NCI-H128 (cell line): ENCODE results near the gene GAL3ST2.
"Not testable (repeated sequence)": the region's sequence is repeated elsewhere in the genome, so short reads cannot be mapped to it uniquely, and the experiment has no call there.

Source experiments
- DNase-seq: peaks from one replicate; lab custom pipeline; 2025; ENCODE audit not compliant: unreplicated experiment; lab: John Stamatoyannopoulos, UW

Gene GAL3ST2

DNA sequence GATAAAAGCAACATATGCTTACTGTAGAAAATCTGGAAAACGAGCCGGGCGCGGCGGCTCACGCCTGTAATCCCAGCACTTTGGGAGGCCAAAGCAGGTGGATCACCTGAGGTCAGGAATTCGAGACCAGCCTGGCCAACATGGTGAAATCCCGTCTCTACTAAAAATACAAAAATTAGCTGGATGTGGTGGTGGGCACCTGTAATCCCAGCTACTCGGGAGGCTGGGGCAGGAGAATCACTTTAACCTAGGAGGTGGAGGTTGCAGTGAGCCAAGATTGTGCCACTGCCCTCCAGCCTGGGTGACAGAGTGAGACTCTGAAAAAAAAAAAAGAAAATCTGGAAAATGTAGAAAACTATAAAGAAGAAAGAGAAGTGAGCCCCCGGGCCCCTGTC, 41.2 kb downstream of the GAL3ST2 start:
- not testable (repeated sequence) for DNase-seq

DNA sequence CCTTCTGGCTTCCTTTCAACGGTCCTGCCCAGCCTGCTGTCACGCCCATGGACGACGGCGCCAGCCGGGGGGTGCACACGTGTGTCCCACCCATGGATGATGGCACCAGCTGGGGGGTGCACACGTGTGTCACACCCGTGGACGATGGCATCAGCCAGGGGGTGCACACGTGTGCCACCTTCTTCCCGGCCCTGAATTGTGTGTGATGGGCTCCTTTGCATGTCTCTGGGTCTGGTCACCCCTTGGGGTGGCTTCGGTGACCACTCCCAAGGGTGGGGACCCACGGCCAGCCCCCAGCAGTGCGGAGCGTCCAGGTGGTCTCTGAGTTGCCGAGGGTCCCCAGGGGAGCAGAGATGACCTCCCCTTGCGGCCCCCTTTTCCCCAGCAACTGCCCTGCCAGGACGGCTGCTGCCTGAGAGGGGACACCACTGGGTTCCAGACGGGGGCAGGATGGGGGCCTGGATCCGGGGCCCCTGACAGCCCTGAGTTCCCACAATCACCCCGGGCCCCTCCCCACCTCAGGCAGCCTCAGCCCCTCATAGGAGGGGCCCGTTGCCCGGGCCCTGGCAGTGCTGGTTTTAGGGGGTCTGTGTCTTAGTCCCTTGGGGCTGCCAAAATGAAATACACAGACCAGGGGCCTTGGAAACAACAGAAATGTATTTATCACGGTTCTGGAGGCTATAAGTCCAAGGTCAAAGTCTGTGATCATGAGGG, 41.8 kb downstream of the GAL3ST2 start:
- DNase-seq, result no peak

DNA sequence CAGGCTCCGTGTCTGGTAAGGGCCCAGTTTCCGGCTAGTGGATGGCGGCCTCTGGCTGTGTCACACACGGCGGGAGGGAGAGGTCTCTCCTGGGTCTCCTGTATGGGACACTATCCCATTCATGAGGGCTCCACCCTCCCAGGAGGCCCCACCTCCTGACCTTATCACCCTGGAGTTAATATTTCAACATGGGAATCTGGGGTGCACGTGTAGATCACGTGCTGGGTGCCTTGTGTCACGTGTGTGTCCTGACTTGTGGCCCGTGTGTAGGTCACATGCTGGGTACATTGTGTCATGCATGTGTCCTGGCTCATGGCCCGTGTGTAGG, 42.3 kb downstream of the GAL3ST2 start:
- DNase-seq, result no peak

DNA sequence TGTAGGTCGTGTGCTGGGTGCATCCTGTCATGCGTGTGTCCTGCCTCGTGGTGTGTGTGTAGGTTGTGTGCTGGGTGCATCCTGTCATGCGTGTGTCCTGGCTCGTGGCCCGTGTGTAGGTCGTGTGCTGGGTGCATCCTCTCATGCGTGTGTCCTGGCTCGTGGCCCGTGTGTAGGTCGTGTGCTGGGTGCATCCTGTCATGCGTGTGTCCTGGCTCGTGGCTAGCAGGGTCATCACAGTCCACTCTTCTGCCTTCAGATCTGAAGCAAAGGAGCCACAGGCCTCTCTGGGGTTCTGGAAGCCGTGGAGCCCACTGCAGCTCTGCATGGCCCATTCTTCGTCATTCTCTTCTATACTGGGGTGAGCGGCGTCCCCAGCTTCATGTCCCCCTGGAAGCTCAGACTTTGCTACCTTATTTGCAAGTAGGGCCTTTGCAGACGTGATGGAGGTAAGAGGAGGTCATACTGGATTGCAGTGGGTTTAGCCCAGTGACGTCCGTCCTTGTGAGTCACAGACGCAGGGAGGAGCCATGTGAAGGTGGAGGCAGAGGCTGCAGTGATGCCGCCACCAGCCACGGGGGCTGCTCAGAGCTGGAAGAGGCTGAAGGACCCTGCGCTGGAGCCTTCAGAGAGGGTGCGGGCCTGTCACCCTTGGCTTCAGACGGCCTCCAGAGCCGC, 43.5 kb downstream of the GAL3ST2 start:
- not testable (repeated sequence) for DNase-seq

DNA sequence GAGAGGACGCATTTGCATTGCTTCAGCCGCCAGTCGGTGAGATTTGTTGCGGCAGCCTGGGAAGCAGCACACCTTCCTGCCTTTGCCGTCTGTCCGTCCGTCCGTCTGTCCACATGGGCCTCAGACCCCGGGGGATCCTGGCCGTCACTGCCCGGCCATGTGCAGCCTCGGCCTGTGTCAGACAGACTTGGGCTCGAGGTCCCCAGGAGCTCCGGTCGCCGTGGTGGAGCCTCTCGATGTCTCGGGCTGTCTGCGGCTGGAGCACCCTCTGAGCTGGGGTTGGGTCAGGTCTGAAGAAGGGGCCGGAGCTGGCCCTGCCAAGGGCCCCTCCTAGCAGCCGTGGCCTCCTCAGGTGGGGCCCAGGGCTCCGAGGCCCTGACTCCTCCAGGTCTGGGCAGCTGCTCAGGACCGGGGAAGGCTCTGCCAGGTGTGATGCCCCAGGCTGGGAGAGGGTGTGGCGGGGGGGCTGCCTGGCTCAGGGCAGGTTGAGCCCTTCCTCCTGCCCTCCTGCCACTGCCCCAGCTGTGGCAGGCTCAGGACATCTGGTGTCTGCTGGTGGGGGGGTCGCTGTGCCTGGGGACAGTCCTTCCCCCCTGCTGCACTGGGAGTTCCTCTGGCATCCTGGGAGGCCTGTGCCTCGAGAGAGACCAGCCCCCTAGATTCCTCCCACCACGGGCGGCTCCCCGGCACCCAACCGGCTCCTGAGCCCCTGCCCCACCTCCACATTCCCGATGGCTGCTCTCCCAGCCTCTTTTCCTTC, 44.2 kb downstream of the GAL3ST2 start:
- DNase-seq, result no peak

DNA sequence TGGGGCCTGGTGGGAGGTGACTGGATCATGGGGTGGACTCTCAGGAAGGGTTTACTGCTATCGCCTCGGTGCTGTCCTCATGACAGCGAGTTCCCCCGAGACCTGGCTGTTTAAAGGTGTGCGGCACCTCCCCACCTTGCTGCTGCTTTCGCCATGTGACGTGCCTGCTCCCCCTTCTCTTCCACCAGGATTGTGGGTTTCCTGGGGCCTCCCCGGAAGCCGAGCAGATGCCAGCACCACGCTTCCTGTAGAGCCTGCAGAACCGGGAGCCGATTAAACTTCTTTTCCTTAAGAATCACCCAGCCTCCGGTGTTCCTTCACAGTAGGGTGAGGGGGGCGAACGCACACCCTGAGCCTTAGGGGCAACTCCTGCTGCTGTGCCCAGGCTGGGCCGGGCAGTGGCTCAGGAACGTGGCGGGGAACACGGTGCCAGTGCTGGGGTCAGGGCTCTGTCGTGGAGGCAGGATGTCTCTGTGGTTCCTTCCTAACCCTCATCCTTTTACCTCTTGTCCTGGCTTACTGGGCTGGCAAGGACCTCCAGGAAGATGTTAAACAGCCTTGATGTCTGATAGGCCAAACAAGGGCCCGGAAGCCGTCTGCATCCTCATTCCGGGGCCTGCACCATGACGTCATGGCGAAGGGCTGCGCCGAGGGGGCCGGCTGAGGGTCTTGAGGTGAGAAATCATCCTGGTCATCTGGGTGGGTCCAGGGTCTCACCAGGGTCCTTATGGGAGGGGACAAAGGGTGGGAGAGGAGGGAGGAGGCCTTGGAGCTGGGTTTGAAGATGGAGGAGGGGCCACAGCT, 45.0 kb downstream of the GAL3ST2 start:
- DNase-seq, result no peak

DNA sequence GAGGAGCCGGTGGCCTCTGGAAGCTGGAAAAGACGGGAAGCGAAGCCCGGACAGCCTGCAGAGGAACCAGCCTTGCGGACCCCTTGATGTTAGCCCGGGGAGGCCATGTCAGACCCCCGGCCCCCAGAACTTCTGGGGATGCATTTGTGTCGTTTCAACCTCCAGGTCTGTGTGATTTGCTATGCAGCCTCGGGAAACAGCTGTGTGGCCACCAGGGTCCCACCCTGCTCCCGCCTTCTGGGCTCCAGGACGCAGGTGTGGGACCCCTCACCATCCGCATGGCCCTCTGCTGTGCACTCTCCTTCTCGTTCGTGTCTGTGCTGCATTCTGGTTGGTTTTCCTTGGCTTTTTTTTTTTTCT, 45.6 kb downstream of the GAL3ST2 start:
- DNase-seq, result no peak

DNA sequence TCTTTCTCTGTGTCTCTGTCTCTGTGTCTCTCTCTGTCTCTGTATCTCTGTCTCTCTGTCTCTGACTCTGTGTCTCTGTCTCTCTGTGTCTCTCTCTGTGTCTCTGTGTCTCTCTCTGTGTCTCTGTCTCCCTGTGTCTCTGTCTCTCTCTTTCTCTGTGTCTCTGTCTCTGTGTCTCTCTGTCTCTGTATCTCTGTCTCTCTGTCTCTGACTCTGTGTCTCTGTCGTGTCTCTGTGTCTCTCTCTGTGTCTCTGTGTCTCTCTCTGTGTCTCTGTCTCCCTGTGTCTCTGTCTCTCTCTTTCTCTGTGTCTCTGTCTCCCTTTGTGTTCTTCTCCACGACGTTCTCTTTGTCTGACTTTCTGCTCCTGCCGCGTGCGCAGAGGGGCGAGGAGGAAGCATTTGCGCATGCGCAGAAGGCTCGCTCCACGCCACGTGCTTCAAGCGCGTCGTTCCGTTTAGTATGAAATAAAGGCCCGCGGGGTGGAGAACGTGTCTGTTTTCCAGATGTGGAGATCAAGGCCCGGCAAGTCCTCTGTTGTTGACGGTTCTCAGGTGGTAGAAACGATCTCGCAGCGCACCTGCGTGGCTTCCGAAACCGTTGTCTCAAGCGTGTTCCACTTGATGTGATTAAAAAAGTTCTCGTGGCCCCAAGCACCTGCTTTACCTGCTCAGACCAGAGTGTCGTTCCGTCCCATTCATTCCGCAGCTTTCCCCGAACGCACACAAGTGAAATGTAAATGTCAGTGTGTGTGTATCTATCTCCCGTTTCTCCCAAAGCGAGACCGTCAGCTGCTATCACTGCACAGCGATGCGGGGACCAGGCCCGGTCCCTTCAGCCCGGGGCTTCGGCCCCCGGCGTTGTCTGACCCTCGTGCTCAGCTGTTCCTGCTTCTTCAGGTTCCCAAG, 47.2 kb downstream of the GAL3ST2 start:
- not testable (repeated sequence) for DNase-seq

DNA sequence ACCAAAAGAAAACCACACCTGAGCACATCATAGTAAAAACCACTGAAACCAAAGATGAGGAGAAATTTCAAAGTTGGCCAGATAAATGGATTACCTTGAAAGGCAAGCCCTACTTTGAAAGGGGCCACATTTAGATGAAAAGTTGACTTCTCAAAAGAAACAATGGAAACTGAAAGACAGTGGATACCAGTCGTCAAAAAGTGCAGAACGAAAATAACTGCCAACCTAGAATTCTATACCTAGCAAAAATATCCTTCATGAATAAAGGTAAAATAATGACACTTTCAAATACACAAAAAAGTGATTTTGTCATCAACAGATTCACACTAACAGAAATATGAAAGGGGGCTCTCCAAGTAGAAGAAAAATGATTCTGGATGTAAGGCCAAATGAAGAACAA, 50.8 kb downstream of the GAL3ST2 start:
- DNase-seq, result no peak

DNA sequence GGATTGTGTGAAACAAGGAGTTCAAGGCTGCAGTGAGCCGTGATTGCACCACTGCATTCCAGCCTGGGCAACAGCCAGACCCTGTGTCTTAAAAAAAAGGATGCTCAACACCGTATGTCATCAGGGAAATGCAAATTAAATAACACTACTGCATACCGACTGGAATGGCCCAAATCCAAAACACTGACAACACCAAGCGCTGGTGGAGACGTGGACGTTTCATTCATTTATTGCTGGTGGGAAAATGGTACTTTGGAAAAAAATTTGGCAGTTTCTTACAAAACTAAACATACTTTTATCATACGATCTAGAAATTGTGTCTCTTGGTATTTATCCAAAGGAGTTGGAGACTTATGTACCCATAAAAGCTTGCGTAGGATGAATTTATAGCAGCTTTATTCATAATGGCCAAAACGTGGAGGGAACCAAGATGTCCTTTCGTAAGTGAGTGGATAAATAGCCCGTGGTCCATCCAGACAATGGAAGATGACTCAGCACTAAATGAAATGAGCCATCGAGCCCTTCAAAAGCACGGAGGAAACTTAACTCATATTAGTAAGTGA, 56.6 kb downstream of the GAL3ST2 start:
- no peak for DNase-seq

DNA sequence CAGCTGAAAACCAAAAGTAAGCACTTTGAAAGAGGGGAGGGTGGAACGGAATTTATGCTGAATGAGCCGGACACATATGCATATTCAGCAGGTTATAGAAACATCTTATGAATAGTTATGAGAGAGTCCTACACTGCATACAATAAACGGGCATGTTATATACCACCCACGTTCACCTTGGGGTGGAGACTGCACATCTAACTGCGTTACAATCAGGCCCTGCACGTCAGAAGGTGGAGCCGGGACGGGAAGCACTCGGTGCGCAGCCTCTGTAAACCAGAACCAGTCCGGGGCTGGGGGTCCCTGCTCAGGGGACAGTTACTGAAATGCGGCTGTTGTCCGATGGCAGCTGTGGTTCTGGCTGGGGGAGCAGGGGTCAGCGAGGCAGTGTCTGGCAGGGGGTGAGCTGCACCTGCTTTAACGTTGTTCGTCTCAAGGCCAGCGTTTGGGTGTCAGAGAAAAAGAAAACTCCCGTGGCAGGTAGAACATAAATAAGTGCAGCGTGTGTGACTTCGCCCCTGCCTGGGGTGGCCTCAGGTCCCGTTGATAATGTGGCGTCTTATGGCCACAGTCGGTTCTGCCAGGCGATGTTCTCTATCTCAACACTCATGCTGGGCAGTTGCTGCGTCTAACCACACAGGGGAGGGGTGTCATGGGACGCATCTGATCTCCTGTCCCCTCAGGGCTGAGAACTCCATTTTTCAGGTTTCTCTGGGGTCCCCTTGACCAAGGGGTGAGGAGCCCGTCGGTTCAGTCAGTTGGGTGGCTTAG, 57.3 kb downstream of the GAL3ST2 start:
- not testable (repeated sequence) for DNase-seq

DNA sequence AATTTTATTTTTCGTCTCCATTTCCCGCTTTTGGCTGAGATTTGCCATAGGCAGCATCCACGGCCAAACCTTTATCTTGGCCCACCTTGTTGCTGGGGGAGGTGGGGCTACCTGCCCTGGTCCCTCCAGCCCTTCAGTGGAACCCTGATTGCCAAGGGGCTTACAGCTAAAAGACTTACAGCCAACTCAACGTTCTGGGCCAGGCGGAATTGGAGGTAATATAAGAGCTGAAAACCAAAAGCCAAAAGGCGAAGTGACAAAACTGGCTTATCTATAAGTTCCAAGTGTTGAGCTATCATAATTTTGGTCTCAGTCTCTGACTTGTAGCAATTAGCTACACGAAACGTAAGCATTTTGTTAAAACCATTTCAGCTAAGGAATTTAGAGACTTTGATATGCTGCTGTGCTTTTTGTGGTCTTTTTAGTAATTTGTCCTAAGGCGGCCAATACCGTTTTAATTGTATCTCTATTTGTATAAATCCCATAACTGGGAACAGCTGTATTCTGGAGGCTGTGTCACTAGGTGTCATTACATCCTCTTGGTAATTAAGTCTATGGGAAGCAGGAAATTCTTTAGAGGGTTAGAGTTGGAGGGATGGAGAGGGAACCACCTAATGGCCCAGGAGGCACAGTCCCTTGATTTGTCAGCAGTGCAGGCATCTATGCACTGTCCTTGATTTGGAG, 58.0 kb downstream of the GAL3ST2 start:
- no peak for DNase-seq

DNA sequence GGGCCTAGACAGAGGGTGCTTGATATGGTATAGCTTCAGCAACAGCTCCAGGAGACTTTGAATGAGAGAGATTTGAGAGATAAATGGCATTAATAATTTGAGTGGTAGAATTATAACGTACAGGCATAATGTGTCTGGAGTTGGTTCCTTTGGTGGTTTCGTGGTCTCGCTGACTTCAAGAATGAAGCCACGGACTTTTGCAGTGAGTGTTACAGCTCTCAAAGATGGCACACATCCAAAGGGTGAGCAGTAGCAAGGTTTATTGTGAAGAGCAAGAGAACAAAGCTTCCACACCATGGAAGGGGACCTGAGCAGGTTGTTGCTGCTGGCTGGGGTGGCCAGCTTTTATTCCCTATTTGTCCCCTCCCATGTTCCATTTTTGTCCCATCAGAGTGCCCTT, 59.0 kb downstream of the GAL3ST2 start:
- no peak for DNase-seq

DNA sequence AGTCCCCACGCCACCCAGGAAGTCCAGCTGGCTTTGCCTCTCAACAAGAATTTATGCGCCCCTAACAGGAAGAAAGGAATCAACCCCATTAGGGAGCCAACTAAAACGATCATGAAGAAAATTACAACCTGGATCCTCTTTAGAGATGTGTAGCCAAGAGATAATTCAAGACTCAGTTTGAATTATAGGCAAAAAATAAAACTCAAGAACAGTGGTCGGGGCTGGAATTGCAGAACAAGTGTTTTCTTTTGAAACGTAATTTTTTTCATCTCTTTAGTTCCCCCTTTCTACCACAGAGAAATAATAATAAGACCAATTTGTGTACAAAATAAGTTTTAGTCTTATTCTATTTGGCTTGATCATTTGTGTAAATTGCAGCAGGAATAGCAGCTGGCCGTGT, 59.7 kb downstream of the GAL3ST2 start:
- DNase-seq, result no peak

DNA sequence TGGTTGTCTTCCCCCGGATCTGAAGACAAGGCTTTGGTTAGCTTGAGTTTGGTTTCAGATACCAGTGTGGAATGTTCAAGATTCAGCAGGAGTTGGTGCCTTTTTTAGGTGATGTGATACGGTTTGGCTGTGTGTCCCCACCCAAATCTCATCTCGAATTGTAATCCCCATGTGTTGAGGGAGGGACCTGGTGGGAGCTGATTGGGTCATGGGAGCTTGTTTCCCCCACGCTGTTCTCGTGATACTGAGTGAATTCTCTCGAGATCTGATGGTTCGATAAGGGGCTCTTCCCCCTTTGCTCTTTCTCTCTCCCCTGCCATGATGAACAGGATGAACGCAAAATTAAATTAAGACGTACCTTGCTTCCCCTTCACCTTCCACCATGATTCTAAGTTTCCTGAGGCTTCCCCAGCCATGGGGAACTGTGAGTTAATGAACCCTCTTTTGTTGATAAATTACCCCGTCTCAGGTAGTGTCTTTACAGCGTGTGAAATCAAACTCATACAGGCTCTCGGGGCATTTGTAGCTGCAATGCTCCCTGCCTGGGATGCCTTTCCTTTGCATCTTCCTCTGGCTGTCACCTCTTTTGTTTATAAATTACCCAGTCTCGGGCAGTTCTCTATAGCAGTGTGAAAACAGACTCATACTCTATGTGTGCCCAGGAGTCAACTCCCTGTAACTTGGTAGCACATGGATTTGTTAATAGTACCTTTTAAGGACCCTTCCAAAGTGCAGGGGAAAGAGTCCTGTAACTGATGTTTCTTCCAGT, 60.8 kb downstream of the GAL3ST2 start:
- DNase-seq, result no peak

DNA sequence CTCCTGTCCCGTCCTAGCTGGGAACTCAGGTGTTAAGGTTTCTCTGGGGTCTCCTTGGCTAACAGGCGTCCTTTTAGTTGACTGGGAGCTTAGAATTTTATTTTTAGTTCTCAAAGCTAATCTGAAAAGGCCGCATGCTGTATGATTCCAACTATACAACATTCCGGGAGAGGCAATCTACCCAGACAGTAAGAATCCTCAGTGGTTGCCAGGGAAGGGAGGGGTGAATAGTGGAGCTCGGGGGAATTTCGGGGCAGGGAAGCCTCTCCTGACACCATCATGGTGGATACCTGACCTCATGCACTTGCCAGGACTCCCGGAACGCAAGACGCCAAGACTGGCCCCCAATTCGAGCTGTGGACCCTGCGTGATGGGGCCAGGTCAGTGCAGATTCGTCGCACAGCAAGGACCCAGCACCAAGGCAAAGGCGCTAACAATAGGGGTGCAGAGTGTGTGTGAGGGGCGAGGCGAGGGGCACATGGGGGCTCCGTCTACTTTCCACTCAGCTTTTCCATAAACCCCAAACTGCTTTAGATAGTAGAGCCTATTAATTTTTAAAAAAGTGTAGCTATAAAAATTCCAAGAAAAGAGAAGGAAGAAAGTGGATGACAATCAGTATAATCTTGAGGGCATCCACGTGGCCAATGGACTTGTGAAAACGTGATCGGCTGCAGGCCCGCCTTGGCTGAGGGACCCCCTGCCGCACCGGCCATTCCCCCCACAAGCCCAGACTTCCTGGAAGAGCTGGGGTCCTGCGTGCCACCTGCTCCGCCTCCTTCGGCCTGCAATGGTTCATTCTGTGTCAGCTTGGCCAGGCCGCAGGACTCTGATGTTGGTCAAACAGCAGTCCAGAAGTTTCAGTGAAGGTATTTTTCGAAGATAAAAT, 64.8 kb downstream of the GAL3ST2 start:
- DNase-seq, result no peak

DNA sequence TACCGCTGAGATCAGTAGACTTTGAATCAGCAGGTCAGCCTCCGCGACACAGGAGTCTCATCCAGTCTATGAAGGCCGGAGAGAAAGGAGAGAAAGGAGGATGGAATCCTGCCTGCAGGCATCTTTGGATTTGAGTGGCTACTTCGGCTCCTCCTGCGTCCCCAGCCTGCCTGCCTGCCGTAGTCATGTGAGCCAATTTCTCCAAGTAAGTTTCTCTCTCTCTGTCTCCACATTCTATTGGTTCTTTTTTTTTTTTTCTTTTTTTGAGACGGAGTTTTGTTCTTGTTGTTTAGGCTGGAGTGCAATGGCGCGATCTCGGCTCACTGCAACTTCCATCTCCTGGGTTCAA, 65.4 kb downstream of the GAL3ST2 start:
- DNase-seq, result no peak
